SH-SY5Y (cell line): ENCODE data around the gene AIF1L.

Experiments
- GATA2 ChIP-seq: IDR thresholded peaks from 2 replicates; pipeline ENCODE4 v1.6.1; 2011; ENCODE audit warnings: mild to moderate bottlenecking, low read depth, low read length
- GATA3 ChIP-seq: IDR thresholded peaks from 2 replicates; pipeline ENCODE4 v1.6.1; 2011; ENCODE audit warnings: low read depth, mild to moderate bottlenecking, low read length, moderate library complexity

- TF ChIP-seq GATA2 (no peak), GATA3 (no peak)
Observed at GRCh38 chr9:131078427-131079366, 17.6 kb upstream of the AIF1L start.
